Cardiac septum (tissue), 1 donor: ENCODE results near the gene SYNPR. TPM values are rescaled to one million over a fixed set of nuclear protein-coding genes. Genes with fewer than 3 reads are reported as not detected.

Experiments used
- DNase-seq: peaks from one replicate; pipeline ENCODE4 v3.0.0-alpha.2; 2020; ENCODE audit warnings: low spot score
- intact Hi-C: fragments of 100-400 bp; cut with DNase I; formaldehyde crosslinking; loops from one replicate; pipeline ENCODE4 v1.14.0; 2022
- total RNA-seq: library from RNA; stranded (reverse); fragmentation: NEBNext Ultra II Directional; extraction: Animal tissue kit (Norgen Biotek cat#: 25700); gene quantifications from one replicate; pipeline ENCODE4 v1.2.1, GENCODE V29; 2021
- donor health status: DM: no; HTN: no; CAD: no.

SYNPR gene
- total RNA-seq, 1 donor from 2014 or later, result 0.46 TPM

GRCh38 chr3:63508771-63509170 is 230.7 kb downstream of the SYNPR start:
- intact Hi-C loops, result no loop called here
- no peak for DNase-seq

- intact Hi-C loops, result no loop called here
Measured at GRCh38 chr3:63513791-63514190, 235.7 kb downstream of the SYNPR start.

GRCh38 chr3:63514678-63515077 is 236.6 kb downstream of the SYNPR start:
- intact Hi-C loops, result no loop called here
- DNase-seq, result no peak

More at GRCh38 chr3:63513791-63514190, 235.7 kb downstream of the SYNPR start:
- DNase-seq, result no peak

GRCh38 chr3:63519426-63519825 is 241.3 kb downstream of the SYNPR start:
- intact Hi-C loops, result no loop called here
- no peak for DNase-seq

- no peak for DNase-seq
- intact Hi-C loops, result no loop called here
Measured at GRCh38 chr3:63521657-63522056, 243.5 kb downstream of the SYNPR start.

- intact Hi-C loops, result no loop called here
- DNase-seq, result no peak
Measured at GRCh38 chr3:63523100-63523499, 245.0 kb downstream of the SYNPR start.

- no peak for DNase-seq
- intact Hi-C loops, result no loop called here
Measured at GRCh38 chr3:63528325-63529000, 250.4 kb downstream of the SYNPR start.

- no peak for DNase-seq
- intact Hi-C loops, result no loop called here
Measured at GRCh38 chr3:63532521-63532920, 254.4 kb downstream of the SYNPR start.

GRCh38 chr3:63538919-63539318 is 260.8 kb downstream of the SYNPR start:
- intact Hi-C loops, result no loop called here

GRCh38 chr3:63555767-63556166 is 277.7 kb downstream of the SYNPR start:
- no peak for DNase-seq
- intact Hi-C loops, result no loop called here

More at GRCh38 chr3:63538919-63539318, 260.8 kb downstream of the SYNPR start:
- no peak for DNase-seq

GRCh38 chr3:63556401-63556800 is 278.3 kb downstream of the SYNPR start:
- intact Hi-C loops, result no loop called here
- DNase-seq, result no peak

- intact Hi-C loops, result no loop called here
- no peak for DNase-seq
Measured at GRCh38 chr3:63557912-63558311, 279.8 kb downstream of the SYNPR start.

- DNase-seq, result no peak
- intact Hi-C loops, result no loop called here
Measured at GRCh38 chr3:63559884-63560283, 281.8 kb downstream of the SYNPR start.

GRCh38 chr3:63561879-63562278 is 283.8 kb downstream of the SYNPR start:
- no peak for DNase-seq
- intact Hi-C loops, result no loop called here

- intact Hi-C loops, result no loop called here
- no peak for DNase-seq
Measured at GRCh38 chr3:63562323-63562722, 284.2 kb downstream of the SYNPR start.

- DNase-seq, result no peak
- intact Hi-C loops, result no loop called here
Measured at GRCh38 chr3:63563572-63563971, 285.5 kb downstream of the SYNPR start.

- intact Hi-C loops, result no loop called here
- DNase-seq, result no peak
Measured at GRCh38 chr3:63565220-63565619, 287.1 kb downstream of the SYNPR start.

- DNase-seq, result no peak
- intact Hi-C loops, result no loop called here
Measured at GRCh38 chr3:63571682-63572081, 293.6 kb downstream of the SYNPR start.

GRCh38 chr3:63576846-63577245 is 298.7 kb downstream of the SYNPR start:
- intact Hi-C loops, result no loop called here
- no peak for DNase-seq

GRCh38 chr3:63578858-63579257 is 300.8 kb downstream of the SYNPR start:
- intact Hi-C loops, result no loop called here
- DNase-seq, result no peak

- intact Hi-C loops, result no loop called here
- no peak for DNase-seq
Measured at GRCh38 chr3:63580151-63580550, 302.0 kb downstream of the SYNPR start.

GRCh38 chr3:63582943-63583500 is 304.9 kb downstream of the SYNPR start:
- intact Hi-C loops, result no loop called here
- DNase-seq, result no peak
